HepG2 (cell line): ENCODE measurements around the gene SLC25A25. TPM values are rescaled to one million over a fixed set of nuclear protein-coding genes. Genes with fewer than 3 reads are reported as not detected.
A peak's percentile ranks its signal among the peaks of the same experiment; 100 is the strongest.

Experiments
- FOXA3 ChIP-seq: IDR thresholded peaks from 2 replicates; pipeline ENCODE4 v1.6.1; 2016; ENCODE audit warnings: missing genetic modification reagents, missing compliant biosample characterization
- FOXP4 ChIP-seq: sonication (generic); formaldehyde crosslinking; IDR thresholded peaks from 2 replicates; pipeline ENCODE4 v1.4.0; 2020; ENCODE audit warnings: missing genetic modification reagents
- HOXA7 ChIP-seq: sonication (generic); formaldehyde crosslinking; IDR thresholded peaks from 2 replicates; pipeline ENCODE4 v1.8.1; 2022; ENCODE audit warnings: mild to moderate bottlenecking, missing genetic modification reagents, moderate library complexity
- KDM3A ChIP-seq: IDR thresholded peaks from 2 replicates; pipeline ENCODE4 v1.6.1; 2018; ENCODE audit warnings: low read depth, missing compliant biosample characterization
- ZFP36 ChIP-seq: fragments of 150-350 bp; IDR thresholded peaks from 2 replicates; pipeline ENCODE4 v1.6.1; 2018; ENCODE audit warnings: borderline replicate concordance, low read length, low read depth; ENCODE audit not compliant: partially characterized antibody
- ZNF318 ChIP-seq: sonication (generic); formaldehyde crosslinking; IDR thresholded peaks from 2 replicates; pipeline ENCODE4 v1.4.0; 2020; ENCODE audit warnings: mild to moderate bottlenecking, missing genetic modification reagents
- ZNF335 ChIP-seq: sonication (generic); formaldehyde crosslinking; IDR thresholded peaks from 2 replicates; pipeline ENCODE4 v1.4.0; 2020; ENCODE audit warnings: missing genetic modification reagents
- polyA plus RNA-seq, 8 experiments: library from polyadenylated mRNA; depleted of rRNA in 3 of 8; stranded (reverse) in 7 of 8; unstranded in 1 of 8; fragments of >200 nt; fragmentation: Illumina TruSeq in 4 of 8; extraction: Trizol in 4 of 8; gene quantifications; 2 replicates each; pipeline versions ENCODE4 v1.2.1 to v1.2.3, GENCODE V29; 2011 to 2016; ENCODE audit warnings: low read depth in 4 of 8, missing spikeins in 1 of 8, mixed read lengths in 1 of 8; ENCODE audit not compliant: insufficient read depth in 1 of 8
- total RNA-seq, 5 experiments: library from RNA; depleted of rRNA; stranded (reverse); fragments of >200 nt; fragmentation: Illumina TruSeq; extraction: Trizol; gene quantifications; 2 replicates each; pipeline ENCODE4 v1.2.3, GENCODE V29; 2016; ENCODE audit warnings: low read depth in 1 of 5
- TF ChIP-seq, protein P1 (sequence below), 2 experiments: sonication (generic) in 1 of 2; formaldehyde crosslinking in 1 of 2; IDR thresholded peaks; 2 replicates each; pipeline versions ENCODE4 v1.5.1 to v1.6.1; 2011 to 2020; ENCODE audit warnings: borderline replicate concordance in 1 of 2, low read depth in 1 of 2, low read length in 1 of 2, mild to moderate bottlenecking in 1 of 2, missing genetic modification reagents in 1 of 2, moderate library complexity in 1 of 2
- TF ChIP-seq, protein P2 (sequence below): sonication (generic); formaldehyde crosslinking; IDR thresholded peaks from 2 replicates; pipeline ENCODE4 v1.5.0; 2020; ENCODE audit warnings: mild to moderate bottlenecking, low read depth, missing genetic modification reagents, borderline replicate concordance
- TF ChIP-seq, protein P3 (sequence below): sonication (generic); formaldehyde crosslinking; IDR thresholded peaks from 2 replicates; pipeline ENCODE4 v1.8.1; 2023; ENCODE audit warnings: mild to moderate bottlenecking, moderate library complexity, missing genetic modification reagents

The SLC25A25 gene
- total and polyA plus RNA-seq, 2 of the 13 experiments (the other 11 are each of a cell fraction or from before 2014, with no cell fraction given), result 10.5 to 24.8 TPM

DNA sequence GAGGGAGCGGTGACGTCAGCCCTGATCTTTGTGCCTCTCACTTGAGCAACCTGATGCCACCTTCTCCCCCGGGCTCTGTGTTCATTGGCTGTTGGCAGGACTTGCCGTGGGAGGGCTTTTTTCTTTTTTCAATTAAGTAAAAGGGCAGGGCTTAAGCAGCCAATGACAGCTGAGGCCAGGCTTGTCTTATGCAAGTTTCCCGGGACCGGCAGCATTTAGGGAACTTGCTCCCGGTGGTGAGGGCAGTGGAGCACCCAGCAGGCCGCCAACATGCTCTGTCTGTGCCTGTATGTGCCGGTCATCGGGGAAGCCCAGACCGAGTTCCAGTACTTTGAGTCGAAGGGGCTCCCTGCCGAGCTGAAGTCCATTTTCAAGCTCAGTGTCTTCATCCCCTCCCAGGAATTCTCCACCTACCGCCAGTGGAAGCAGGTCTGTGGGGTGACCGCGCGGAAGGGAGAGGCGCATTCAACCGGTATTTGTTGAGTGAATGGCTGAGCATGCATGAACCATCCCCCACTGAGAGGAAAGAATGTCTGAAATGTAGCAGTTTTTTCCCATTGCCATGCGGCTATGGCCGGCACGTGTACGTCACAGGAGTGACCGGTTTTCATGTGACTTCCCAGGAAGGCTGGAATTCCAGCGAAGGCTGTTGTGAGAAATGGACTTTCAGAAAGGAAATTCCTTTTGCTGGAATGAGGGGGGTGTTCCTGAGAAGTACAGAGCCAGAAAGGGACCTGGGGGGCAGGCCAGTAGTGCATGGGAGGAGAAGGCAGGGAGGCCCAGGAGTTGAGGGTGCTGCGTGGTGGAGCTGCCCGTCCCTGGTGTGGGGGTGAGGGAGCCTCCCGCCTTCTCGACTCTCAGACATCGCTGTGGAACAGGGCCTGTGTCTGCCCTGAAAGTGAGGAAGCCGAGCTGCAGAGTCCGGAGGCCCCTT, 30.5 kb downstream of the SLC25A25 start (continued):
- TF ChIP-seq ZNF318 (CRISPR knock-in tag) (no peak), FOXA3 (CRISPR knock-in tag) (no peak; the same call in 1 of the 2 replicates), ZFP36 (no peak), HOXA7 (CRISPR knock-in tag) (no peak), FOXP4 (CRISPR knock-in tag) (no peak), KDM3A (CRISPR knock-in tag) (no peak), ZNF335 (CRISPR knock-in tag) (0 out of 2 replicates have a peak, but pooled peaks have one; percentile 11)
- TF ChIP-seq, protein P1, sequence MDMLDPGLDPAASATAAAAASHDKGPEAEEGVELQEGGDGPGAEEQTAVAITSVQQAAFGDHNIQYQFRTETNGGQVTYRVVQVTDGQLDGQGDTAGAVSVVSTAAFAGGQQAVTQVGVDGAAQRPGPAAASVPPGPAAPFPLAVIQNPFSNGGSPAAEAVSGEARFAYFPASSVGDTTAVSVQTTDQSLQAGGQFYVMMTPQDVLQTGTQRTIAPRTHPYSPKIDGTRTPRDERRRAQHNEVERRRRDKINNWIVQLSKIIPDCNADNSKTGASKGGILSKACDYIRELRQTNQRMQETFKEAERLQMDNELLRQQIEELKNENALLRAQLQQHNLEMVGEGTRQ (IDR thresholded peaks at IDR 0.05; ENCODE audit: low read depth, low read length), result 0 out of 2 replicates have a peak, but pooled peaks have one; percentile 9
- TF ChIP-seq, protein P1 (CRISPR knock-in tag; IDR thresholded peaks at IDR 0.05; ENCODE audit: borderline replicate concordance), result peak; percentile 35; the same call in 1 of the 2 replicates
- TF ChIP-seq, protein P2, sequence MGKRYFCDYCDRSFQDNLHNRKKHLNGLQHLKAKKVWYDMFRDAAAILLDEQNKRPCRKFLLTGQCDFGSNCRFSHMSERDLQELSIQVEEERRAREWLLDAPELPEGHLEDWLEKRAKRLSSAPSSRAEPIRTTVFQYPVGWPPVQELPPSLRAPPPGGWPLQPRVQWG (CRISPR knock-in tag), result no peak
- TF ChIP-seq, protein P3, sequence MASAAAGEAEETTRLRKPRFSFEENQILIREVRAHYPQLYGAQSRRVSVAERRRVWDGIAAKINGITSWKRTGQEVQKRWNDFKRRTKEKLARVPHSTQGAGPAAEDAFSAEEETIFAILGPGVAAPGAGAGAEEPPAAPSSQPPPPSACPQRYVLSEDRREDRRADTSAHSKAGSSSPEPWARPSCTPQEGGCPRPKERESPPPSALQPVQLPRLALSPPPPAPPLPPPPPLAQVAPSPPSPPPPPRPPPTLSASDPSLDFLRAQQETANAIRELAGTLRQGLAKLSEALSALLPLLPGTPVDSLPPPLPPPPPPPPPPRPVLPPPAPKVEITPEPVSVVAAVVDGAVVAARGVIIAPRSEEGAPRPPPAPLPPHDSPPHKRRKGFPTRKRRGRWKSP, result no peak
